ENCODE results near the gene DGKK. TPM values are rescaled to one million over a fixed set of nuclear protein-coding genes. Genes with fewer than 3 reads are reported as not detected.
"Not testable (repeated sequence)": the region's sequence is repeated elsewhere in the genome, so short reads cannot be mapped to it uniquely, and the experiment has no call there.

The DGKK gene
- total RNA-seq, 1 experiment from 2014 or later = not detected

- DNase-seq (ENCODE audit: low spot score) = no peak
Observed at GRCh38 chrX:50431623-50432022, 39.0 kb downstream of the DGKK start.

GRCh38 chrX:50430917-50431575 lies 39.6 kb downstream of the DGKK start:
- DNase-seq (ENCODE audit: low spot score) = no peak

- no peak for DNase-seq (ENCODE audit: low spot score)
Observed at GRCh38 chrX:50428174-50428573, 42.5 kb downstream of the DGKK start.

- no peak for DNase-seq (ENCODE audit: low spot score)
Observed at GRCh38 chrX:50407976-50408375, 62.6 kb downstream of the DGKK start.

- DNase-seq (ENCODE audit: low spot score) = no peak
Observed at GRCh38 chrX:50403903-50404302, 66.7 kb downstream of the DGKK start.

- no peak for DNase-seq (ENCODE audit: low spot score)
Observed at GRCh38 chrX:50402886-50403285, 67.7 kb downstream of the DGKK start.

- DNase-seq (ENCODE audit: low spot score) = no peak
Observed at GRCh38 chrX:50393902-50394301, 76.7 kb downstream of the DGKK start.

- DNase-seq (ENCODE audit: low spot score) = no peak
Observed at GRCh38 chrX:50386520-50386919, 84.1 kb downstream of the DGKK start.

- no peak for DNase-seq (ENCODE audit: low spot score)
Observed at GRCh38 chrX:50381729-50382415, 88.8 kb downstream of the DGKK start.

GRCh38 chrX:50375481-50376267 lies 95.0 kb downstream of the DGKK start:
- no peak for DNase-seq (ENCODE audit: low spot score)

- DNase-seq (ENCODE audit: low spot score) = no peak
Observed at GRCh38 chrX:50372966-50373365, 97.7 kb downstream of the DGKK start.

GRCh38 chrX:50343917-50344316 lies 126.7 kb downstream of the DGKK start:
- DNase-seq (ENCODE audit: low spot score) = no peak

GRCh38 chrX:50333308-50333707 lies 137.3 kb downstream of the DGKK start:
- no peak for DNase-seq (ENCODE audit: low spot score)

GRCh38 chrX:50332668-50333067 lies 138.0 kb downstream of the DGKK start:
- not testable (repeated sequence) for DNase-seq (ENCODE audit: low spot score)

- no peak for DNase-seq (ENCODE audit: low spot score)
Observed at GRCh38 chrX:50327235-50327634, 143.4 kb downstream of the DGKK start.

Measured in A172 (cell line).